ENCODE data around the gene ARL17B.
"Not testable (repeated sequence)": the region's sequence is repeated elsewhere in the genome, so short reads cannot be mapped to it uniquely, and the experiment has no call there.

The ARL17B gene

DNA sequence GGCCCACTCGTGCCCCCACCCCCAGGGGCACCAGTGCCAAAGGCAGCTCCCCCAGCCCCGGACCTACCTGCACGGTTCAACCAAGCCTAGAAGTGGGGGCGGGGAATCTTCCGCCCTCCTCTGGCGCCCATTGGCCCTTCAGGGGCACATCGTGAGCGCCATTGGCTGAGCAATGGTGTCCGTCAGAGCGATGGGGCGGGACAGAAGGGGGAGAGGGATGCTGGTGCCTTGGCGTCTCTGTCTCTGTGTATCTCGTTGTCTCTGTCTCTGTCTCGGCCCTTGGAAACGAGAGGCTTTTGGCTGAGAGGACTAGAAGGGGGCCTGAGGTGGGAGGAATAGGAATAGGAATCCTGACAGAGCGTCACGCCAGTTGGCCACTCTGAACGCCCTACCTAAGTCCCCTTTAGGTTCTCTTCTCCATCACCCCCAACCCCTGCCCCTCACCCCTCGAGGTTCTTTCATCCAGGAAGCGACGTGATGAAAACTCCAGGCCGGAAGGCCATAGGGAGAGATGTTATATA lies 136.2 kb downstream of the ARL17B start:
- DNase-seq (ENCODE audit: low read depth in 1 of 2, low spot score in 1 of 2): peak; percentile 92 to 96
- in situ Hi-C loops (cut with HindIII; ENCODE audit: low pct_unique_long_range_greater_than_20kb, low sequenced_read_pairs): not testable (repeated sequence)

DNA sequence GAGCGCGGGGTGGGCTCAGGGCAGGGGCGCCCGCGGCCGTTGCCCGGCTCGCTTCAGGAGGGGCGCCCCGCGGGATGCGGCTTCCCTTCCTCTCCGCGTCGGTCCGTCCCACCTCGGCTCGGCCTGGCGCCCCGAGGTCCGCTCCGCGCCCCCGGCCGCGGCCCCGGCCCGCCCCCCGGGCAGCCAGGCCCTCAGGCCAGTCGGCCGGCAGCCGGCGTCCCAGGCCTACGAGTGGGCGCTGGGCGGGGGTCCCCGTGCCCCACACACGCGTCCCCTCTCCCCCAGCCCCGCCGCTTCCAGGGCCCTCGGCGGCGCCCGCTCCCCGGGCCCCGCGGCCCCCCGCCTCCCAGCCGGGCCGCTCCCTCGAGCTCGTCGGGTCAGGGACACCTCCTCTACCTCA lies 136.7 kb downstream of the ARL17B start:
- DNase-seq (ENCODE audit: low read depth in 1 of 2, low spot score in 1 of 2); in situ Hi-C loops (cut with HindIII; ENCODE audit: low pct_unique_long_range_greater_than_20kb, low sequenced_read_pairs): not testable (repeated sequence)

All from T47D (cell line).